Mammary microvascular endothelial cell (primary cell): ENCODE measurements around the gene COL20A1. TPM values are rescaled to one million over a fixed set of nuclear protein-coding genes. Genes with fewer than 3 reads are reported as not detected.

Experiments
- total RNA-seq: library from RNA; depleted of rRNA; stranded (reverse); fragments of >200 nt; gene quantifications from 2 replicates; pipeline ENCODE4 v1.2.3, GENCODE V29; 2015

Gene COL20A1
- total RNA-seq, result not detected in 2 replicates

DNA sequence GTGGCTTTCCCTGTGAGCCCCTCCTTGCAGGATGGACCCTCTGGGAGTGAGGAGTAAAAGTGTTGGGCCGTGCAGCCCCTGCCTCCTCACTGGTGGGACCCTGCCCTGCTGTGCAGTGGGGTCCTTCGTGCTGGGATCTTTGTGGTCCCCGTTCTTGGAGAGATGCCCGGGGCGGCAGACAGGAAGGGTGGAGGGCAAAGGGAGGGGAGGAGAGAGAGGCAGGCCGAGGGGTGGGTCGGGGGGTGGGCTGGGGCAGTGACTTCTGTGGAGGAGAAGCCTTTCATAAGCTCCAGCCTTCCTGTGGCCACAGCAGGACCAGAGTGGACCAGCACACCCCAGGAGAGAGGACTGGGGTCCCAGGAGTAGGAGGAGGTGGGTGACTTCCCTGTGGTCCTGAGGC lies at the start of gene COL20A1:
TSS of gene COL20A1 (plus strand) at position 283 of the 400 bp plus-strand sequence. CDS start 1,922 bp downstream, outside the sequence.

GRCh38 chr20:63254232-63254605 lies 38.8 kb upstream of the COL20A1 start, which contains the start of gene NKAIN4:
NKAIN4 (minus strand) TSS chr20:63254463; CDS start chr20:63254450, 13 bp downstream.

DNA sequence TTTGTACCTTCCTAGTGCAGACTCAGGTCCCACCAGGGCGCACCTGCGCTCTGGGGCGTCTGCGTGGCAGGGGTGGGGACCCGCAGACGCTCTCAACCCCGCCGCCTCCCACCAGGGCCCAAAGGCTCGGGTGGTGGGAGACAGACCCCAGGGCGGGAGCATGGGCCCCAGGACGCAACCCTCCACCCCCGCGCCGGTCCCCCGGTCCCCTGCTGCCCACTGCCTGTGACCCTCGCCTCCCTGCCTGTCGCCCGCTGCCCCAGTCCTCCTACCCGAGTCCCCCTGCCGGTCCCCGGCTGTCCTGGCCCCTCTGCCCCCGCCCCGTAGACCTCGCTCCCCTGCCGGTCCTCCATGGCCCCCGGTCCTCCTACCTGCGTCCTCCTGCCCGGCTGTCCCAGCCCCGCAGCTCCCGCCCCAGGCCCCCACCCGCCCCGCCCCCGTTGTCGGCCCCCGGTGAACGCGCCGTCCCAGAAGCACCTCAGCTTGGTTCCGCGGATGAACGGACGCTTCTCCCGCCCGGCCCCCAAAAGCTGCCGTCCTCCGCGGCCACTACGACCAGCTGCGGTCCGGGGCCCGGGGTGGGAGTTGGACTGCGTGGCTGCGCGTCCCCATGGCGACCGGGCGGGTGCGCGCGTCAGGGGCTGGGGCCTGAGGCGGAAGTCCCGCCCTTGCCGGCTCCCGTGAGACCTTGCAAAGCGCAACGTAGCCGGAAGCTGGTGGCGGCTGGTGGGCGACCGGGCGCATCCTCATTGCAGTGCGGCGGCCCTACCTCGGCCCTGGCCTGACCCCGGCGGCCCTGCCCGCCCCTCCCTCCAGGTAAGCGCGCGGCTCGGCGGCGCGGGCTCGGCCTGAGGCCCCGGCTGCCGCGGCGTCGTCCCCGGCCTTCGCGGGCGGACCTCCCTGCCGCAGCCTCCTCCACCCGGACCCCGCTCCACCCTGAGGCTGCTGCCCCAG lies 20.6 kb upstream of the COL20A1 start, which contains the start of gene ARFGAP1:
TSS of gene ARFGAP1 (plus strand) at position 709 of the 954 bp plus-strand sequence. CDS start 2,768 bp downstream, outside the sequence.

GRCh38 chr20:63360850-63361518 lies 68.0 kb downstream of the COL20A1 start, which contains the start of gene CHRNA4:
CHRNA4 (minus strand) TSS chr20:63361349; CDS start chr20:63361165, 184 bp downstream.

Other genes with a start within 250 kb of the COL20A1 start
- gene YTHDF1, start 77.1 kb upstream of the COL20A1 start, total RNA-seq, result 20.0 and 20.9 TPM in 2 replicates
- gene BIRC7, start 57.3 kb upstream of the COL20A1 start, total RNA-seq, result not detected in 2 replicates
- not detected in 2 replicates for gene NKAIN4, start 38.7 kb upstream of the COL20A1 start, total RNA-seq
- gene ARFGAP1, start 20.4 kb upstream of the COL20A1 start, total RNA-seq, result 44.8 and 55.0 TPM in 2 replicates
- not detected in 2 replicates for gene CHRNA4, start 68.2 kb downstream of the COL20A1 start, total RNA-seq
- not detected in 2 replicates for gene KCNQ2, start 179.5 kb downstream of the COL20A1 start, total RNA-seq
- 0.20 and 0.40 TPM in 2 replicates for gene EEF1A2, start 205.9 kb downstream of the COL20A1 start, total RNA-seq
- gene PPDPF, start 227.6 kb downstream of the COL20A1 start, total RNA-seq, result 81.9 and 90.7 TPM in 2 replicates
- gene PTK6, start 244.2 kb downstream of the COL20A1 start, total RNA-seq, result 0.05 TPM in 1 of 2 replicates, not detected in the other